GM12864 (cell line): ENCODE measurements around the gene RPL23.

Source experiments
- DNase-seq: peaks from one replicate; pipeline ENCODE4 v3.0.0-alpha.2; 2011; ENCODE audit warnings: low read depth
- H3K4me3 ChIP-seq: 2 replicates; pipeline ENCODE4 v1.5.1; 2011; ENCODE audit warnings: mild to moderate bottlenecking, low read depth, low read length, control low read depth
- CTCF ChIP-seq: IDR thresholded peaks from 2 replicates; pipeline ENCODE4 v1.5.1; 2011; ENCODE audit warnings: low read depth, mild to moderate bottlenecking, moderate library complexity, low read length, control low read depth, inconsistent platforms; ENCODE audit errors: missing control alignments

Gene RPL23

GRCh38 chr17:38897176-38897575 is 43.7 kb upstream of the RPL23 start:
- no peak for DNase-seq
- H3K4me3 ChIP-seq: no peak overlapping the region
- TF ChIP-seq CTCF: no peak

GRCh38 chr17:38896346-38896954 is 42.9 kb upstream of the RPL23 start:
- no peak overlapping the region for H3K4me3 ChIP-seq
- no peak for TF ChIP-seq CTCF
- no peak for DNase-seq

- no peak for TF ChIP-seq CTCF
- no peak for DNase-seq
- no peak overlapping the region for H3K4me3 ChIP-seq
Observed at GRCh38 chr17:38894276-38894675, 40.8 kb upstream of the RPL23 start.

GRCh38 chr17:38893607-38894006 is 40.1 kb upstream of the RPL23 start:
- DNase-seq: no peak
- no peak for TF ChIP-seq CTCF
- H3K4me3 ChIP-seq: no peak overlapping the region

- TF ChIP-seq CTCF: no peak
- no peak overlapping the region for H3K4me3 ChIP-seq
- DNase-seq: no peak
Observed at GRCh38 chr17:38893113-38893512, 39.6 kb upstream of the RPL23 start.

GRCh38 chr17:38892620-38893019 is 39.1 kb upstream of the RPL23 start:
- DNase-seq: no peak
- no peak overlapping the region for H3K4me3 ChIP-seq
- TF ChIP-seq CTCF: no peak

GRCh38 chr17:38892083-38892482 is 38.6 kb upstream of the RPL23 start:
- no peak for TF ChIP-seq CTCF
- no peak overlapping the region for H3K4me3 ChIP-seq
- no peak for DNase-seq
